SK-N-DZ (cell line): ENCODE data around the gene DMRTC1. TPM values are rescaled to one million over a fixed set of nuclear protein-coding genes. Genes with fewer than 3 reads are reported as not detected.
"Not testable (repeated sequence)": the region's sequence is repeated elsewhere in the genome, so short reads cannot be mapped to it uniquely, and the experiment has no call there.

Experiments used
- DNase-seq: peaks from one replicate; pipeline ENCODE4 v3.0.0-alpha.2; 2015; ENCODE audit warnings: low spot score
- polyA plus RNA-seq, 2 experiments: library from polyadenylated mRNA; depleted of rRNA; stranded (reverse); fragments of >200 nt; gene quantifications; 2 replicates each; pipeline ENCODE4 v1.2.3, GENCODE V29; 2014

Gene DMRTC1, protein sequence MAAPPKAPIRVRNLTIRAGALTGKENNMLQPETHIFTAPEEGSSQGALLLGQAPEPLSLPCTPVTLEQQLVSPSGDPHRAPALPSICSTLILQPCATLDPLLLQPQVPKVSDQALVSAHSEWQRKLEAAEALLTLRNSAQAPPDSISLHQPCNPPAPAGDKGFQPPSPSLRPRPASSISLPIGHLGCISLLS
- not detected in 2 replicates for polyA plus RNA-seq (2014; cell fraction: cytosol; rRNA removed)
- polyA plus RNA-seq (2014; cell fraction: nucleus; rRNA removed), result not detected in 2 replicates

DNA sequence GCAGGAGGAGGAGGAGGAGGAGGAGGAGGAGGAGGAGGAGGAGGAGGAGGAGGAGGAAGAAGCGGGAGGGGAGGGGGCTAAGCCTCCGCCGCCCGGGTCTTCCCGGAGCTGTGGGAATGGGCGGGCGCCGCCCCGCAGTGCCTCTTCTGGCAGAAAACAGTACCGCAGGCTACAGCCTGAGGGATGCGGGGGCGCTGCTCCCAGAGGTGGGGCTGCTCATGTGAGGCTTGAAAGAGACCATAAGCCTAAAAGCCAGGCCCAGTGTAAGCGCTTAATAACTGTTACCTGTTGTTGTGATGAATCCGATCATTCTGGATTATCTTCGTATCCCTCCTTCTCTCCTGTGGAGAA, at the start of gene DMRTC1:
Gene DMRTC1, minus strand, starts transcription at position 19 of the 351 bp plus-strand sequence. CDS start 68,143 bp downstream, outside the sequence.
- DNase-seq, result not testable (repeated sequence)

DNA sequence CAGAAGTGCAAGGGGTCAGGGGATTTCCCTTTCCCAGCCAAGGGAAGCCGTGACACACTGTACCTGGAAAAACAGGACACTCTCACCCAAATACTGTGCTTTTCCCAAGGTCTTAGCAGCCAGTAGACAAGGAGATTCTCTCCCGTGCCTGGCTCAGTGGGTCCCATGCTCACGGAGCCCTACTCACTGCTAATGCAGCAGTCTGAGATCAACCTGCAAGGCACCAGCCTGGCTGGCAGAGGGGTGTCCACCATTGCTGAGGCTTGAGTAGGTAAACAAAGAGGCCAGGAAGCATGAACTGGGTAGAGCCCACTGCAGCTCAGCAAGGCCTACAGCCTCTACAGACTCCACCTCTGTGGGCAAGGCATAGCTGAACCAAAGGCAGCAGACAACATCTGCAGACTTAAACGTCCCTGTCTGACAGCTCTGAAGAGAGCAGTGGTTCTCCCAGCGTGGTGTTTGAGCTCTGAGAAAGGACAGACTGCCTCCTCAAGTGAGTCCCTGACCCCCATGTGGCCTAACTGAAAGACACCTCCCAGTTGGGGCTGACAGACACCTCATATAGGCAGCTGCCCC, 37.3 kb upstream of the DMRTC1 start:
- not testable (repeated sequence) for DNase-seq

DNA sequence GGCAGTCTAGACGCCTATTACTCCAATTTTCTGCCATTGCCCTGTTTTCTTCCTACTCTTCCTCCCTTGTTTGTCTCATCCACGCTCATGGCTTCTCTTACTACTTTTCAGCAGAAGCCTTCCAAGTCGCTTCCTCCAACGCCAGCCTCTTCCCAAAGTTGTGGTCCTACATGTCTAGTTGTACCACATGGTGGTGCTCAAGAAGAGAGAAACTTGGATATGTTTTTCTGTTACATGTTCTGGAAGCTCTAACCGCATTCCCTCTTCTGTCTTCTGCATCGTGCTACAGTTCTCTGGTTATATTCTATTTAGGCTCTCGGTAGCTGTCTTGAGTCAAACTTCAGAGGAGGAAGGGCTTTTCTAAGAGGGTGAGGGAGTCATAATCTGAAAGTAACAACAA, 31.2 kb upstream of the DMRTC1 start:
- DNase-seq, result not testable (repeated sequence)

DNA sequence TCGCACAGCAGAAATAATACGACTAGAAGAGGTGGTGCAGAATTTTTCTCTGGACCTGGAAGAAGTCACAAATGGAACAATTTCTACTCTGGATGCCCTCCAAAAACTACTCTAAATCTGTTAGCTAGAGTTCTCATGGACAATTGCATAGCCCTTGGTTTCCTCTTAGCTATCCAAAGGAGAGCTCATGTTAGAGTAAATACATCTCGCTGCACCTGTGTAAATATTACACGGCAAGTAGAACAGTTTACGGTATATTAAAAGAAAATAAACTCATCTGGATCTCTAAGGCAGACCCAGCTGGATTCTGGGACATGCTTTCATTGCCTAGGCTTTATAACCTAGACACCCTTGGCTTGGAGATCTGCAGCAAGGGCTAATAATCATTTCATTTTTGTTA, 28.2 kb upstream of the DMRTC1 start:
- not testable (repeated sequence) for DNase-seq

DNA sequence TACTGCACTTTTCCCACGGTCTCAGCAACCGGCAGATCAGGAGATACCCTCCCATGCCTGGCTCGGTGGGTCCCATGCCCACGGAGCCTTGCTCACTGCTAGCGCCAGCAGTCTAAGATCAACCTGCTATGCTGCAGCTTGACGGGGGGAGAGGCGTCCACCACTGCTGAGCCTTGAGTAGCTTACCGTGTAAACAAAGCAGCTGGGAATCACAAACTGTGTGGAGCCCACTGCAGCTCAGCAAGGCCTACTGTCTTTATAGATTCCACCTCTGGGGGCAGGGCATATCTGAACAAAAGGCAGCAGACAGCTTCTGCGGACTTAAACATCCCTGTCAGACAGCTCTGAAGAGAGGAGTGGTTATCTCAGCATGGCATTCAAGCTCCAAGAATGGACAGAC, 16.3 kb upstream of the DMRTC1 start:
- not testable (repeated sequence) for DNase-seq

DNA sequence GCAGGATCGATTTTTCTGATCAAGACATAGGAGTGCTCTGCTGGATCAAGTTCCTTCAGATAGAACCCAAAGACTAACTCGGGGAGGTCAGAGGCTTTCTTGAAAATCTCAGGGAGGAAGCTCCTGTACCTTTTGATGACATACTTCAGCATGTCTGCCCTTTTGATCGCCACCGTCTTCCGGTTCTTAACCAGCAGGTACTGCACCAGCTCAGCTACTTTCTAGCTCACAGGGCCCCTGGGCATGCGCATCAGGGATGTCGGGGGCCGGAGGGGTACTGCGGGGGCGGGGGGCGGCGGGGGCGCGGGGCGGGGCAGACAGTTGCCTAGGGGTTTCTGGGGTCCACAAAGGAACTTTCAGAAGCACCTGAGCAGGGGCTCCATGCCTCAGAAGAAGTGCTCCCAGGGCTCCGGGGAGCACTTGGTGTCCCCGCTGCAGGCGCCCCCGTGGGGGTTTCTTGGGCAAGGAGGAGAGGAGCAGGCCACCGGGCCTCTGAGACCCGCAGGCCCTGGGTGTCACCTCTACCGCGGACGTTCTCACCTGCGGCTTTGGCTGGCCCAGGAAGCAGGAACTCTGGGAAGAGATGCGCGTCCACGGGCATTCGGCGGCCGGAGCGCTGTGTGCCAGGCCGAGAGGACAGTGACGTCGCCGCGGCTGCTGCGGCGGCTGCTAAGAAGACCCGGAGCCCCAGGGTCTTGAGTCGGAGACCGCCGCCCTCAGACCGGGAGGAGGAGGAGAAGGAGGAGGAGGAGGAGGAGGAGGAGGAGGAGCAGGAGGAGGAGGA, 410 bp downstream of the DMRTC1 start:
- DNase-seq, result not testable (repeated sequence)

DNA sequence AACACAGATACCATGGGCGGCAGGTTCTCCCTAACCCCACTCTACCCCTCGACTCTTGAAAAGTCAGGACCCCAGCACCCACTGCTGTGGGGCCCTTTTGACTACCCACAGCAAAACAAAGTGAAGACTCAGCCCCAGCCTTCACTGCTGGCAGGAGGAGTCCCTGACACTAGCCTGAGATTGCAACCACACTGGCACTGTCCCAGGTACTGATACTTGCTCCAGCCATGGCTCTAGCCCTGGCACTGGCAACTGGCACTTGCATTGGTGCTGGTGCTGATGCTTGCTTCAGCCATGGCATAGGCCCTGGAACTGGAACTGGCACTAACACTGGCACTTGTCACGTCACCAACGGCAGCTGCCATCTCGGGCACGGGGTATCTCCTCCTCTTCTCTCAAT, 1.4 kb downstream of the DMRTC1 start:
- not testable (repeated sequence) for DNase-seq

DNA sequence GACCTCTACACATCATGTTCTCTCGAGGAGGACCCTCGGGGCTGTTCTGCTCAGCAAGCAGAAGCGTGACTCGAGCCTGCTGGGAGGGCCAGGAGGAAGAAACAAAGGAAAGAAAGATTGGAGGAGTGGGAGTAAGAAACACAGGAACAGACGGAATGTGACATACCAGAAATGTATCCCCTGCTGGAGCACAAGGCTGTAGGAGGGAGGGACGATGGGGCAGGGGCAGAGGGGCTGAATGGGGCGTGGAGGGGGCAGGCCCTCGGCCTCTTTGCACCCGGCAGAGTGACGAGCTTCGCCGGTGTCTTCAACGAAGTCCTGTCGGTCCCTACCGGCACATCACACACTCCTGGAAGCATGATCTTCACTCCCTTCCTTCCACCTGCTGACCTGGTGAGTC, 5.7 kb downstream of the DMRTC1 start, which contains the start of gene FAM236A:
Gene FAM236A, plus strand, starts transcription at position 301 of the 400 bp plus-strand sequence. Its CDS starts 57 bp downstream, at position 358.
- DNase-seq, result not testable (repeated sequence)

DNA sequence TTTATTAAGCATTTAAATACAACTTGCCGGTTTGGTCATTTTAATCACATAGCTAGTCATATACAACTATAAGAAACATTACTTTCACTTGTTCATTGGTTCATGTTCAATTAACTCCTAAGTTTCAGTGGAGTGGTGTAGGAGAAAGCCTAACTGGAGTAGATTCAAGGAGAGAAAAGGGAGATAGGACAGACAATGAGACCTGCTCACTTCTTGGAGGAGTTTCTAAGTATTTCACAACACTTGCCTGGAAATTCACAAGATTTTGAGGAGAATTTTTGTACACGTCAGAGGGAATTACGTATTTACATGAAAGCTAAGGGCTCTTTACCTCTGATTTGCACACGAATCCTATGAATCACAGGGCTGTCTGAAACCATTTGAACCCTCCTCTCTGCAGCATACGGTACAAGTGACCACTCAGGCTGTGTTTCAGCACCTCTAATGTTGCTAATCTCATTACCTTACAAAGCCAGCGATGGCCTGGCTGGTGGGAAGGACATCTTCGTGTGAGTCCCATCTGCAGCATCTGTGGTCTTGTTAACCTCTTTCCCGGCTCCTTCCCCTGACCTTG, 6.7 kb downstream of the DMRTC1 start:
- DNase-seq, result not testable (repeated sequence)

DNA sequence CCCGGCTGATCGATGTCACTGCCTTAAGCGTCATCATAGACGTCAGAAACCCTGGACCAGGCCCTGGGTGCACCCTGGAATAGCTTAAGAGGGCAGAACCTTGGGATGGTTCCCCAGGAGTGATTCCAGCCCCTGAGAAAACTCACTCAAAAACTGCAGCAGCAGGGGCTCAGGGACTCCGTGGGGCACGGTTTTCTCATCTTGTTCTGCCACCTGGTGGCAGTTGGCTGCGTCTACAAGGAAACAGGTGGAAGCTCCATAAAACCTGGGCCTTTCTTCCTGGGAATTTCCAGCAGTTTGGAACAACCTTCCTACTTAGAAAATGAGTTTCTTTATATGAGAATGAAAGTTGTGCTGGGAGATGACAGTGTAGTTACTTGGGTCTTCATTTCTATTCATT, 7.2 kb downstream of the DMRTC1 start:
- DNase-seq, result not testable (repeated sequence)

DNA sequence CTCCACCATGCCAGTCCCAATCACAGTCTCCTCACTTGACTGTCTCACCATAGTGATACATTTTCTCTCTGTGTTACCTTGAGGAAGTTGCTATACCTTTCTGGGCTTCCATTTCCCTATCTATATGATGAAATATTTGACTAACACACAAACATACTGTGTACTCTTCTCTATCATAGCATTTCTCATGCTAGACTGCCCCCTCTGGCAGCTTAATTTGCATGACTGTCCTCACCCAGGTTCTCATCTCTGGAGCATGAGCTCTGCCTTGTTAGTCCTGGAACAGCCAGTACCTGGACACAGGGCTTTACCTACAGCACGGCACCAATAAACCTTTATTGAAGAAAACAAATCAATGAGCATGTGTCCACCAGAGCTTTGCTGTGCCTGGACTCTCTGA, 11.4 kb downstream of the DMRTC1 start:
- DNase-seq, result not testable (repeated sequence)

DNA sequence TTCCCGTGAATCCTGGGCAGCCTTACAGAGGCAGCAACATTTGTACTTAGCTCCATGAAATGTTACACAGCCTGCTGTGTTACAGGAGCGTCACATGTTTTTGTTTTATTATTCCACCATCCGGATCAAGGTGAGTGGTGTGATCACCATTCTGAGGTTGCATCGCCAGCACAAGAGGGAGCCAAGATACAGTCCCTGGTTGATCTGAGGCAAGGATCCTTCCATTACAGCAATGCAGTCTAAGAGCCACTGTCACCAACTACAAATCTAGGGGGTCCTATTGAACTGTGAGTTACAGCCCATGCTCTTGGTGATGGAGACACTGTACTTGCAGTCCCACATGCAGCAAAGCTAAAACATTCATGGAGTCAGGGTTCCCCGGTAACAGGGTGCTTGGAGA, 27.5 kb downstream of the DMRTC1 start:
- DNase-seq, result not testable (repeated sequence)

DNA sequence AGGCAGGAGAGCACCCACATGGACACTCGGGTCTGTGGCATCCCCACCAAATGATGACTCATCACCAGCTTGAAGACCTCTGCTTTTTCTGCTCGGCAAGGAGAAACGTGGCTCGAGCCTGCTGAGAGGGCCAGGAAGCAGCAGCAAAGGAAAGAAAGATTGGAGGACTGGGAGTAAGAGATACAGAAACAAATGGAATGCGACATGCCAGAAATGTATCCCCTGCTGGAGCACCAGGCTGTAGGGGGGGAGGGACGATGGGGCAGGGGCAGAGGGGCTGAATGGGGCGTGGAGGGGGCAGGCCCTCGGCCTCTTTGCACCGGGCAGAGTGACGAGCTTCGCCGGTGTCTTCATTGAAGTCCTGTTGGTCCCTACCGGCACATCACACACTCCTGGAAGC, 31.3 kb downstream of the DMRTC1 start, which contains the start of gene FAM236C:
Gene FAM236C, plus strand, starts transcription at position 301 of the 400 bp plus-strand sequence. CDS start 100 bp downstream, outside the sequence.
- DNase-seq, result not testable (repeated sequence)

DNA sequence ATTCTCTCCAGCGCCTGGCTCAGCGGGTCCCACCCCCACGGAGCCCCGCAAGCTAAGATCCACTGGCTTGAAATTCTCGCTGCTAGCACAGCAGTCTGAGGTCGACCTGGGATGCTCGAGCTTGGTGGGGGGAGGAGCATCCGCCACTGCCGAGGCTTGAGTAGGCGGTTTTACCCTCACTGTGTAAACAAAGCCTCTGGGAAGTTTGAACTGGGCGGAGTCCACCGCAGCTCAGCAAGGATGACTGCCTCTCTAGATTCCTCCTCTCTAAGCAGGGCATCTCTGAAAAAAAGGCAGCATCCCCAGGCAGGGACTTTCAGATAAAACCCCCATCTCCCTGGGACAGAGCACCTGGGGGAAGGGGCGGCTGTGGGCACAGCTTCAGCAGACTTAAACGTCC, 53.9 kb downstream of the DMRTC1 start:
- DNase-seq, result not testable (repeated sequence)

DNA sequence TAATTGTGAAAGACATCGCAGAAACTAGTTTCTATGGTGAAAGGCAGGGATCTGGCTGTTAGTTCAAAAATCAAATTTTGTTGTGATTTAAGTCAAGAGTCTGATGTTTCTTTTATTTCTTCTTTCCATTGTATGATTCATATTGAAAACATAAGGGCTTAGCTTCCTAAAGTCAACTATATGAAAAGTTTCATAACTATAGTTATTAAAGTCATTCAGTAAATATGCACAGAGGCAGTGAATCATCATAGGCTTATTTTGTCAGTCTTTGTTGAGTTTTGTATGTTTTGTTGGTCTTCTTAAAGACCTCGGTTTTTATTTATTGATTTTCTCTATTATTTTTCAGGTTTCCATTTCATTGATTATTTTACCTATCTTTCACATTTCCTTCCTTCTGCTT, 60.7 kb downstream of the DMRTC1 start:
- DNase-seq, result not testable (repeated sequence)

DNA sequence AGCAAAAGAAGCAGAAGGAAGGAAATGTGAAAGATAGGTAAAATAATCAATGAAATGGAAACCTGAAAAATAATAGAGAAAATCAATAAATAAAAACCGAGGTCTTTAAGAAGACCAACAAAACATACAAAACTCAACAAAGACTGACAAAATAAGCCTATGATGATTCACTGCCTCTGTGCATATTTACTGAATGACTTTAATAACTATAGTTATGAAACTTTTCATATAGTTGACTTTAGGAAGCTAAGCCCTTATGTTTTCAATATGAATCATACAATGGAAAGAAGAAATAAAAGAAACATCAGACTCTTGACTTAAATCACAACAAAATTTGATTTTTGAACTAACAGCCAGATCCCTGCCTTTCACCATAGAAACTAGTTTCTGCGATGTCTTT, 106.1 kb downstream of the DMRTC1 start:
- DNase-seq, result not testable (repeated sequence)

DNA sequence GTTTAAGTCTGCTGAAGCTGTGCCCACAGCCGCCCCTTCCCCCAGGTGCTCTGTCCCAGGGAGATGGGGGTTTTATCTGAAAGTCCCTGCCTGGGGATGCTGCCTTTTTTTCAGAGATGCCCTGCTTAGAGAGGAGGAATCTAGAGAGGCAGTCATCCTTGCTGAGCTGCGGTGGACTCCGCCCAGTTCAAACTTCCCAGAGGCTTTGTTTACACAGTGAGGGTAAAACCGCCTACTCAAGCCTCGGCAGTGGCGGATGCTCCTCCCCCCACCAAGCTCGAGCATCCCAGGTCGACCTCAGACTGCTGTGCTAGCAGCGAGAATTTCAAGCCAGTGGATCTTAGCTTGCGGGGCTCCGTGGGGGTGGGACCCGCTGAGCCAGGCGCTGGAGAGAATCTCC, 112.9 kb downstream of the DMRTC1 start:
- not testable (repeated sequence) for DNase-seq
